ENCODE measurements around the gene SZT2.

DNA sequence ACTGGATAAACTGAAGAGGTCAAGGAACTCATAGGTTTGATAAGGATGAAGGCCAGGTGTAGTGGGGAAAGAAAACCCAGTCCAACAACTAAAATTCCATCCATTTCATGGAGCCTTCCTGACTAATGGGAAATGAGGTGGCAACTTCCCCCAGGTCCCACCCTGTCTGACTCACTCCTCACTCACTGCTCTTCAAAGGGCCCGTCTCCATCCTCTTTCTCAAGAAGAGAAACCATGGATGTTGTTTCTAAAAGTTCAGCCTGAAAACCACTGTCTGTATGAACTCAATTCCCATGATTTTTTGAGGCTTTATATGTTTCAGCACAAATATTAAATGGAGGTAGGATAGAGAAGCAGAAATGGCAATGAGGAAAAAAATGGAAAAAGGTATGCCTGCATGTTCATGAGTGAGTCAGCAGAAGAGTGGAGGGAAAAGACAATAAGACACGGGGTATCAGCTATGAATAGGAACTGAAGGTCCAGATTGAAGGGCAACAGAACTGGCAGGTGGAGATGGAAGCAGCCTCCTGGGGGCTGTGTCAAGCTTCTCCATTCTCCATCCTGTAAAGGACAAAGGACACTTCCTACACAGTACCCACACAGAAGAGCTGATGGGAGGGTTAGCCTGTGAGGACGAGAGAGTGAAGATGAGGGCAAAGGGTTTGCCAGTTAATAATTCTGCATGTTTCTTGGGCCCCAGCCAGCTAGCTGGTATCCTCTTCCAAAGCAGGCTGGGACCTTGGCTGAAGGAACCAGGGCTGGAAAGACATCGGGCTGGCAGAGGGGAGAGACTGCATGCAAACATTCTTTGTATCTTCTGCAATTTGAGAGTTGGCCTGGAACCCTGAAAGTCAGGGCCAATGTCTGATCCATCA lies 16.4 kb upstream of the SZT2 start:
- TF ChIP-seq POLR2A (IDR thresholded peaks at IDR 0.05) (no peak), CTCF (IDR thresholded peaks at IDR 0.05) (no peak)
